HG02885 (cell line): ENCODE measurements around the gene GVQW3.

Experiments
- ATAC-seq: cut with Tn5 transposase; IDR thresholded peaks from one replicate; pipeline ENCODE4 v1.9.1; 2021; ENCODE audit warnings: mild to moderate bottlenecking; ENCODE audit not compliant: unreplicated experiment, poor library complexity

Gene GVQW3

GRCh38 chr11:76444065-76444383 lies 62.9 kb downstream of the GVQW3 start:
- no peak for ATAC-seq

DNA sequence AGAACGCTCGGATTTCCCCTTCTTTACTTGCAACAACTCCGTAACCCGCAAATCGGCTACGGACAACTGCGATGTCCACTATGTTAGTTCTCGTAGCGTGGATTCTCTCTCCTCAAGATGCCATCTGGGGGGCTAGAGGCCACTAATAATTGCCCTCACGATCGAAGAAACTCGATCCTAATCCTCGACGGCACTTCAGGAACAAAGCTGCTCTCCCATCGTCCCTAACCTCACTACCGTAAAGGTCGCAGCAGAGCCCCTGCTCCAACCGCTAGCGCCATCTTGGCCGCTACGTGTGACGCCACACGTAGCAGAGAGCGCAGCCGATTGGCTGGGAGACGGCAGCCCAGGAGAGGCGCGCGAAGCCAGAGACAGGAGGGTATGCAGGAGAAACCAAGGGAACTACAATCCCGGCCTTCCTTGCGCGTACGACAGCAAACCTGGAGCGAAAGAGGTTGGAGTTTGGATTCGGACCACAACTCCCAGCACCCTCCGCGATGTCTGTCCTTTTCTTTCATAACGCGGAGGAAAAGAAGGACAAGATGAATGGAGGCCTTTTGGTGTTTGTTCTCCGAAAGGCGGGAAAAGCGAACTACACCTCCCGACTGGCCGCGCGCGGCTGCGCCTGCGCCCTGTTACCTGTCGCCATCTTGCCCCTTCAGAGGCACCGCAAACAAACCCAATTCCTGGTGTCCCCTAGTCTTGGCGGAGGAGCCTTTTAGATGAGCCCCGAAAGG lies 63.4 kb downstream of the GVQW3 start, which contains the start of gene EMSY:
Gene EMSY, plus strand, starts transcription at position 635 of the 737 bp plus-strand sequence. CDS start 1,921 bp downstream, outside the sequence.
- ATAC-seq = peak; percentile 95

- ATAC-seq = peak; percentile 30
Measured at GRCh38 chr11:76445121-76446084, 64.3 kb downstream of the GVQW3 start.

DNA sequence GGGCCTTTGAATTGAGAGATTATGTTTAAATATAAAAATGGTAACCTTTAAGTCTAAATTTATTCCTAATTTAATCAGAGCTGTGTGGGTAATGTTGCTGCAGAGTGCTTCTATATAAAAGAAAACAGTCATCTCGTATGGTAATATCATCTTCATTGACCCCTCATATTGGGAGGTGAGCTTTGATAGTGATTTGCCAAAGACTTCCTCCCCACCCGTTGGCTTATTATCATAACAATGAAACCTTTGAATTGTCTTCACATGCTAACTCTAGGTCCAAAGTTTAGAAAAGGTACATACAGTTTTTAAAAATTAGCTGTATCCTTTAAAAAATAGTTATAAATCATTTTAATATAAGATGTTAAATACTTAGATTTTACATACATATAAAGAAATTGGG lies 67.4 kb downstream of the GVQW3 start:
- ATAC-seq = no peak

DNA sequence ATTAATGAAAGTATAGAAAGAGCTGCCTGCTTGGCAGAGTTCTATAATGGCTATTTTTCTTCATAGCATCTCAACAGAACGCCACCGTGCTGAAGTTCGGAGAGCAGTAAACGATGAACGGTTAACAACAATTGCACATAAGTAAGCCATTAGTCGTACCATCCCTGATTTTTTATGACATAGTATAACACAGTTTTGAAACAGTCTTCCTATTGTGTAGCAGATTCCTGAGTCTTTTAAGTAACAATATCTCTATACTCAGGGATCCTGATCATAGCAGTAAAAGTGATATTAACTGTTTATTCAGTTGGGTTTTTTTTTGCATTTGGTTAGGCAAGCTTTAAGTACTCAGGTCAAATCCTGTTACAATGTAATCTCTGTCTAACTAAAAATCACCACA lies 72.1 kb downstream of the GVQW3 start:
- ATAC-seq = no peak

GRCh38 chr11:76455331-76455730 lies 74.2 kb downstream of the GVQW3 start:
- no peak for ATAC-seq

- no peak for ATAC-seq
Measured at GRCh38 chr11:76455931-76456330, 74.8 kb downstream of the GVQW3 start.

DNA sequence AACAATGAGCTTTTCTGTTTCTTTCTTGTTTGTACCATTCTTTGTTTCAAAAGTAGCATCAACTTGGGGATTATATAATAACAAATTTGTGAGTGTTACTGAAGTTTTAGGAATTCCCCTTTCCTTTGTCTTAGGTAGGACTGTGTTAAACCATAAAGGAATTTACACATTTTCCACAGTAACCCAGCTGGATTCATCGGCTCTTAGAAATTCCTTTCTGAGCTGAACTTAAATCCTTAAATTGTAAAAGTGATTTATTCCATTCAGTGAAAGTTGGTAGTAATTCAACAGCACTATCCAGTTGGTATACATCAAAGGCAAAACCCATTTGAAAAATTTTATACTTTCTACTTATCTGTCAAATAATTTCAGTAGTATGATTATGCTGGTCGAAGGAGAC lies 75.4 kb downstream of the GVQW3 start:
- no peak for ATAC-seq
